HEK293 (cell line): ENCODE measurements around the gene IST1.

Experiments
- ATF2 ChIP-seq: fragments of 450-650 bp; formaldehyde crosslinking; IDR thresholded peaks from 2 replicates; pipeline ENCODE4 v1.5.1; 2016; ENCODE audit warnings: missing biosample characterization, missing genetic modification characterization, low read depth
- KLF16 ChIP-seq: fragments of 450-650 bp; formaldehyde crosslinking; IDR thresholded peaks from 2 replicates; pipeline ENCODE4 v1.5.1; 2017; ENCODE audit warnings: missing biosample characterization, missing genetic modification characterization
- MEIS1 ChIP-seq: sonication (generic); formaldehyde crosslinking; IDR thresholded peaks from 2 replicates; pipeline ENCODE4 v1.8.1; 2022; ENCODE audit warnings: missing genetic modification reagents, mild to moderate bottlenecking, borderline replicate concordance
- OVOL3 ChIP-seq: fragments of 450-650 bp; formaldehyde crosslinking; IDR thresholded peaks from 2 replicates; pipeline ENCODE4 v1.5.1; 2016; ENCODE audit warnings: missing biosample characterization, missing genetic modification characterization
- REPIN1 ChIP-seq: fragments of 450-650 bp; formaldehyde crosslinking; IDR thresholded peaks from 2 replicates; pipeline ENCODE4 v1.5.1; 2017; ENCODE audit warnings: missing biosample characterization, missing genetic modification characterization, low read depth
- ZNF280C ChIP-seq: fragments of 450-650 bp; formaldehyde crosslinking; IDR thresholded peaks from 2 replicates; pipeline ENCODE4 v1.5.1; 2016; ENCODE audit warnings: missing biosample characterization, missing genetic modification characterization
- ZNF529 ChIP-seq: fragments of 450-650 bp; formaldehyde crosslinking; IDR thresholded peaks from 2 replicates; pipeline ENCODE4 v1.5.1; 2017; ENCODE audit warnings: missing genetic modification characterization, missing biosample characterization; ENCODE audit not compliant: insufficient replicate concordance
- ZNF629 ChIP-seq: fragments of 450-650 bp; formaldehyde crosslinking; IDR thresholded peaks from 2 replicates; pipeline ENCODE4 v1.5.1; 2017; ENCODE audit warnings: missing biosample characterization, missing genetic modification characterization
- ZNF76 ChIP-seq: fragments of 450-650 bp; formaldehyde crosslinking; IDR thresholded peaks from 2 replicates; pipeline ENCODE4; 2016; ENCODE audit warnings: low read depth, missing biosample characterization, missing genetic modification characterization, borderline replicate concordance

- no peak for TF ChIP-seq OVOL3
- no peak for TF ChIP-seq ZNF529 (tag by site-specific recombination)
- TF ChIP-seq ZNF629 (tag by site-specific recombination): peak; percentile 79
- TF ChIP-seq ZNF280C (tag by site-specific recombination): no peak
- 0 out of 2 replicates have a peak, but pooled peaks have one; percentile 14 for TF ChIP-seq ATF2
- TF ChIP-seq KLF16 (tag by site-specific recombination): peak; percentile 92
- TF ChIP-seq REPIN1 (tag by site-specific recombination): no peak
- peak; percentile 78 for TF ChIP-seq ZNF76 (tag by site-specific recombination)
- TF ChIP-seq MEIS1 (CRISPR knock-in tag): no peak
These were observed 49.5 kb upstream of the IST1 start, which contains the start of gene ATXN1L for GRCh38 chr16:71845639-71846430.
